Stomach (tissue), 4 donors: ENCODE data around the gene STAT5A.

Experiments
- CTCF ChIP-seq, 7 experiments: fragments of 450-650 bp in 4 of 7; fragments of 200-600 bp in 3 of 7; sonication (generic) in 3 of 7; IDR thresholded peaks; one replicate each; pipeline ENCODE4 v1.5.1; 2016 to 2019; ENCODE audit warnings: antibody characterized with exemption in 7 of 7, control low read depth in 2 of 7, mild to moderate bottlenecking in 1 of 7
- POLR2A ChIP-seq, 4 donors: fragments of 450-650 bp; IDR thresholded peaks; one replicate each; pipeline ENCODE4 v1.6.1; 2016; ENCODE audit warnings: antibody characterized with exemption in 4 of 4, control low read depth in 2 of 4, mild to moderate bottlenecking in 1 of 4, moderate library complexity in 1 of 4
- POLR2AphosphoS5 ChIP-seq, 3 donors: sonication (generic); formaldehyde crosslinking; IDR thresholded peaks; one replicate each; pipeline ENCODE4 v1.6.1; 2016; ENCODE audit warnings: antibody characterized with exemption in 3 of 3

DNA sequence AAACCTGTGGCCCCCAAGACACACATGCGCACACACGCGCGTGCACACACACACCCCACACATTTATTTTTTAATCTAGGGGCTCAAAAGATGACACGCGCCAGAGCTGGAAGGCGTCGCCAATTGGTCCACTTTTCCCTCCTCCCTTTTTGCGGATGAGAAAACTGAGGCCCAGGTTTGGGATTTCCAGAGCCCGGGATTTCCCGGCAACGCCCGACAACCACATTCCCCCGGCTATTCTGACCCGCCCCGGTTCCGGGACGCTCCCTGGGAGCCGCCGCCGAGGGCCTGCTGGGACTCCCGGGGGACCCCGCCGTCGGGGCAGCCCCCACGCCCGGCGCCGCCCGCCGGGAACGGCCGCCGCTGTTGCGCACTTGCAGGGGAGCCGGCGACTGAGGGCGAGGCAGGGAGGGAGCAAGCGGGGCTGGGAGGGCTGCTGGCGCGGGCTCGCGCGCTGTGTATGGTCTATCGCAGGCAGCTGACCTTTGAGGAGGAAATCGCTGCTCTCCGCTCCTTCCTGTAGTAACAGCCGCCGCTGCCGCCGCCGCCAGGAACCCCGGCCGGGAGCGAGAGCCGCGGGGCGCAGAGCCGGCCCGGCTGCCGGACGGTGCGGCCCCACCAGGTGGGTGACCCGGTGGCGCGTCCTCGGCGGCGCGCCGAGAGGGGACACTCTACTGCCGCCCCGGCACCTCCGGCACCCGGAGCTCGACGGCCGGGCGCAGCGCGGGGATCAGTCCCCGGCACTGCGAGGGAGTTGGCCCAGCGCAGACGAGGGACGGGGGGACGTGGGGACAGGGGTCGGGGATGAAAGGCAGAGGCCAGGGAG, at the start of gene STAT5A:
- no peak for TF ChIP-seq CTCF (IDR thresholded peaks at IDR 0.05)
- TF ChIP-seq POLR2AphosphoS5 (IDR thresholded peaks at IDR 0.05): peak; percentile 79 to 88 (median 84)
- peak in 1 of 4 donors; percentile 8 for TF ChIP-seq POLR2A (IDR thresholded peaks at IDR 0.05)
